AG09319 (cell line): Measurements from ENCODE around the gene CACNA2D1.

Experiments used
- DNase-seq: peaks from one replicate; pipeline ENCODE4 v3.0.0-alpha.2; 2010; ENCODE audit warnings: low read depth; ENCODE audit errors: extremely low read depth
- CTCF ChIP-seq: IDR thresholded peaks from 2 replicates; pipeline ENCODE4 v1.5.1; 2011; ENCODE audit warnings: low read depth, mild to moderate bottlenecking, inconsistent platforms, low read length, moderate library complexity

CACNA2D1 gene

DNA sequence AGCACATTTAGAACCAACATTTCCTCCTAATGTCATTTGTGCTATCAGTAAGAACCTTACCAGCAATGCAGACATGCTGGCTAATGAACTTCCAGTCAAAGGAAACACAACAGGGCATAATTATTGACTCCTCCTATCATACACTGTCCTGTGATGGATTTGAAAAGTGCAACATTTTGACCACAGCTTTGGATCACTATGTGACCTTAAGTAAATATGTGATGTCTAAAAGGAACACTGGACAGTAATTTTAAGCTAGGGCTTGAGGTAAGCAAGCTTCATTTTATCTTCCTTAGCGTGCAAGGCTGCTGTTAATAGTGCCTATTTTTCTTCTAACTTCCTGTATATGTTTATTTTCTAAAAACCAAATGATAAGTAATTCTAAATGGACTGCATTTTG, 433.2 kb downstream of the CACNA2D1 start:
- TF ChIP-seq CTCF, result no peak
- no peak for DNase-seq

GRCh38 chr7:82007315-82007714, 436.3 kb downstream of the CACNA2D1 start:
- DNase-seq, result no peak
- no peak for TF ChIP-seq CTCF

GRCh38 chr7:82005056-82005455, 438.5 kb downstream of the CACNA2D1 start:
- DNase-seq, result no peak

GRCh38 chr7:81993186-81993585, 450.4 kb downstream of the CACNA2D1 start:
- no peak for DNase-seq
- TF ChIP-seq CTCF, result no peak

More at GRCh38 chr7:82005056-82005455, 438.5 kb downstream of the CACNA2D1 start:
- TF ChIP-seq CTCF, result no peak

- no peak for TF ChIP-seq CTCF
- DNase-seq, result no peak
These were observed 453.2 kb downstream of the CACNA2D1 start for GRCh38 chr7:81990395-81990794.

- no peak for TF ChIP-seq CTCF
These were observed 456.7 kb downstream of the CACNA2D1 start for GRCh38 chr7:81986723-81987470.

DNA sequence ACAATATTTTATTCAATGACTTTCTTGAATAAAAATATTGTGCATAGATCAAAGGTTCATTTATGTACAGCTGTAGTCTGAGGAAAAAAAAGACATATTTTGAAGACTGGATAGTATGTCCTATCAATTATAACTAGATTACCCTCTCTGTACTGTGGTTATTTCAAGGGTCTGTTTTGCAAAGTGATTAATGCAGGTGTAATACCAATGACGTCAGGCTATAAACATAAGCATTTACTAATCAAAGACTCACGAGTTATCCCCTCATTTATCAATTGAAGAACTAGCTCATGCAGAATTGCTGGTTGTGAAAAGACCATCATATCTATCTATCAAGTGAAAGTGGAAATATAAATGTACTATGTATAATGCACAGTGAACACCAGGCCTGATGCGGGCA, 460.2 kb downstream of the CACNA2D1 start:
- no peak for TF ChIP-seq CTCF
- no peak for DNase-seq

More at GRCh38 chr7:81986723-81987470, 456.7 kb downstream of the CACNA2D1 start:
- no peak for DNase-seq
